Glomerular visceral epithelial cell (primary cell): ENCODE results near the gene ACBD6.

Experiments
- DNase-seq: peaks from one replicate; pipeline ENCODE4 v3.0.0-alpha.2; 2016; ENCODE audit errors: extremely low spot score

ACBD6 gene

DNA sequence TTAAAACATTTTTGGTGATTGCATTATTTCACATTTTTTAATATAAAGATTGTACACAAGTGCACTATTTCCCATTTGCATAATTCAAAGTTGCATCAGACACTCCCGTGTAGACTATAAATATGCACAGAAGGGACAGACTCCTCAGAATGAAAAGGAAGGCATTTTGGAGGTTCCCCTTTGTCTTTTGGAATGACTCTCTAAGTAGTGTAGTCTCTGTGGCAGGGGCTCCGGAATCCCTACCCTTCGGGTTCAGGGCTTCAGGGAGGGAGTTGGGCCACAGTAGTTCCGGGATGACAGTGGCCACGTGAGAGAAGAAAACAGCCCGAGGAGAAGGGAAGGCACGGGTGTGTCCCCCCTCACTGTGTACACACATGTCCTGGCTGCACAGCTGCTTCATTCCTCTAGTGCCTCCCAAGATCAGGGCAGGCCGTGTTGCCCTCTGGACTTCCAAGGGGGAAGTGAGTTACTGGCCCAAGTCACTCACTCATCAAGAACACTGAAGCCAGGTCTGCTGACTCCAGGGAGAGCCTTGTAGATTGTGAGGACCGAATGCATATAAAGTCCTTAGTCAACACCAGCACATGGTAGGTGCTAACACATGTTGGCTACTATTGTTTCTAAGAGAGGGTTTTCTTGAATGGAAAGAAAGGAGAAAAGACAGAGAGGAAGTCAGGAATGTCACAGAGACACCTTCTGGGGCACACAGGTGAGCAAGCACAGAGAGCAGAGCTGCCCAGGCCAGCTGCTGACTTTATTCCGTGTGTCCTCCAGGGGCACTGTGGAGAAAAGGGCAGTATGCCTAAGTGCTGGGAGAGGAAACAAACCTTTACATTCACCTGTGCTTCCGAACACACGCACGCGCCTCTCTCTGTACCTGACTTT, 232.5 kb downstream of the ACBD6 start:
- no peak for DNase-seq

DNA sequence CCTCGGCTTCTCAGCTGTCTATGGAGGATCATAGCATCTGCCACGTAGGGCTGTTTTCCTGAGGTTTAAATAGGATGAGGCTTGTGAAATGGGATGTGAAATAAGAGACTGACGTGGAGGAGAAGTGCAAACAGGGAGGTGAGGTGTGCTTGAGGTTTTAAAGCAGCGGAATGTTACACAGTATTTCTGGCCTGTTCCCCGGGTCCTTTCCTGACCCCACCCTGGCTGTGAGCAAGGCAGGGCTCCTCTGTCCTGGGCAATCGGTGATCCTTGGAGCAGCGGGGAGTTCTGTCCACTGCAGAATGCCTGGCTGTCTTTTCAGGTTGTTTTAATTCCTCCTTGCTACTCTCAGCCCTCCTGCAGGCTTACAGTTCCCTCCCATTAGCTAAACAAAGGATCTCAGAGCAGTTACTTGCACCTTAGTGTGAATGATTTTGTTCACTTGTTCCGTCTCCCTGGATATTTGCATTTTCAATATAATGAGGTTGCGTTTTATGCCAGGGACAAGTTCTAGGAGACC, 233.8 kb downstream of the ACBD6 start:
- no peak for DNase-seq

DNA sequence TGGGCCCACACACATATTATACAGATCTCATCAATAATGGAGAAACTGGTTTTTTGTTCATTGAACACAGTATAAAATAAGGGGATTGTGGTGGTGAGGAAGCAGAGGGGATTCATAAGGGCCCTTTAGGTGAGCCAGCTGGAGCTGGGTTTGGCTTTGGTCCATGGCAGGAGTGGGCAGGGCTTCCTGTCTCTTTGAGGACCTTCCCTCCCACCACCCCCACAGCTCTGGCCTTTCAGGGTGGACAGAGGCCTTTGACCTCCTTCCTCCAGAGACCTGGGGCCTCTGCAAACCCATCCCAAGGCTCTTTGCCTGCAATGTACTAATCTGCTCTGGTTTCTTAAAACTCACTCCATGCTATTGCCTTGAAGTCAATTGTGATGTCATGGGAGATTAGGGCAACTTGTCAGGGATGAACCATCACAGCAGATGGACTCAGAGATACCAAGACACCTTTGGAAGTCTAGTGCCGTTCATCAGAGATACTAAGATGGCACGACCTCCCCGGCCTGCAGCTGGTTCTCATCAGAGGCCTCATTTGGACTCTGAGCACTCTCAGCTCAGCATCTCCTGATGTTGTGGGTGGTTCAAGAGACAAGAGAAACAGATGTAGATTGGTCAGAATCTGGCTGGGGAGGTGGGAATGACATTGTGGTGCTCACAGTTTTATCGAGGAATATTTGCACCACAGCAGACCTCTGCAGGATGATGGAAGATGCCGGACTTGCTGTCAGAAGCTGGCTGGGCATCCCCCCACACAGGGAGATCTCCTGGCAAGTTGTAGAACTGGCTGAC, 234.4 kb downstream of the ACBD6 start:
- no peak for DNase-seq

DNA sequence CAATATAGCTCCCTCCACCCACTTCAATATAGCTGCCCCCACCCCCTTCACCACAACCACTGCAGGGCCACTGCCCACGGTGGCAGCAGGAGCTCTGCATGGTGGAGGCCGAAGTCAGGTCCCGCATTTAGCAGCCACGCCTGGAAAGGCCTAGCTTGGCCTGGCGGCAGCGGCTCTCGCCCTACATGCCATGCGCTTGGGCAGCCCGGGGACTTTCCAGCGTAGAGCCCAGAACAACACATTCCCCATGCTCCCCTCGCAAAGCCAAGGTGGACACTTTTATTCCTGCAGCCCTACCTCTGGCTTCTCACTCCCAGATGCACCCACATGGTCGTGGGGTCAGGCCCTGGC, 235.2 kb downstream of the ACBD6 start:
- DNase-seq, result no peak

DNA sequence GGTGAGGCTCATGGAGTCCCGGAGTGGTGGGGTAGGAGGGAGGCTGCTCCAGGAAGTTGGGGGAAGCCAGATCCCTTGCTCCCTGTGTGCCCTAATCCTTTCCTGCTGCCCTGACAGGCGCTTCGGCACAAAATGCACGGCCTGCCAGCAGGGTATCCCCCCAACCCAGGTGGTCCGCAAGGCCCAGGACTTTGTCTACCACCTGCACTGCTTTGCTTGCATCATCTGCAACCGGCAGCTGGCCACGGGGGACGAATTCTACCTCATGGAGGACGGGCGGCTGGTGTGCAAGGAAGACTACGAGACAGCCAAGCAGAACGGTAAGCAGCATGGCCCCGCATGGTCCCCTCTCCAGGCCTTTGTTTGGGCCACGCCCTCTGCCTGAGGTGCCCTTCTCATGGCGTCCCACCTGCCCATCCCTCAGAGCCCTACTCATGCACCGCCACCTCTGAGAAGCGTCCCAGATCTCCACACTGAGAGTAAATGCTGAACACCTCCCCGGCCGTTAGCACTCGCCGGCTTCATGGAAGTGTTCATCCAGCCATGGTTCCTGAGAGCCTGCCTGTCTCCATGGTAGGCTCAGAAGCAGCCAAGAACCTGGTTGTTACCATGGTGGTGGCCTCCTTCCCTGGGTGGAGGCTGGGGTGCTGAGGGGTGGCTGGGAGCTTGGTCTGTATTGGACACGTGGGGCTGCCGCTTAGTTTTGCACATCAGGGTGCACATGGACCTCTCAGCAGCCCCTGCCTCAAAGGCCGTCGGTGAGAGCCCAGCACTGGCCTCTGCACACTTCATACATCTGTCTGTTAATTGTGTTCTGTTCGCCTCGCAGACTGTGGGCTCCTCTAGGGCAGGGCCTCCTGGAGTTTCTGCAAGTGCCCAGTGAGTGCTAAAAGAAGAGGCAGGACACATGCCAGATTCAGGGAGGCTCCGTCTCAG, 235.8 kb downstream of the ACBD6 start:
- DNase-seq, result no peak

DNA sequence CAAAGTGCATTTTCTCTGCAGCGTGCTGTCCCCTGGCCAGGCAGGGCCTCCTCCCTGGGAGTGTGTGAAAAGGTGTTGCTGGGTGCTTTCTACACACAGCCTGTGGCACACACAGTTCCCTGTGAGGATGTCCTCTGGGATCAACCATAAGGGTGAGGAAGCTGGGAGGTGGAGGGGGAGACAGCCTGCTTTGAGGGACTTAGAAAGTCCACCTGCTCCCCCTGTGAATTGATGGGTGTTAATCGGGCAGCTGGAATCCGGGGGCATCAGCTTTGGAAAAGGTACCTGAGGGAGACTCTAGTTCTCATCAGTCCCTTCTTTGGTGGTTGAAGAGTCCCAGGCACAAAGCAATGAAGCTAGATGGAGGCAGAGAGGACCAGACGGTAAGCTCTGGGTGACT, 236.5 kb downstream of the ACBD6 start:
- DNase-seq, result no peak

DNA sequence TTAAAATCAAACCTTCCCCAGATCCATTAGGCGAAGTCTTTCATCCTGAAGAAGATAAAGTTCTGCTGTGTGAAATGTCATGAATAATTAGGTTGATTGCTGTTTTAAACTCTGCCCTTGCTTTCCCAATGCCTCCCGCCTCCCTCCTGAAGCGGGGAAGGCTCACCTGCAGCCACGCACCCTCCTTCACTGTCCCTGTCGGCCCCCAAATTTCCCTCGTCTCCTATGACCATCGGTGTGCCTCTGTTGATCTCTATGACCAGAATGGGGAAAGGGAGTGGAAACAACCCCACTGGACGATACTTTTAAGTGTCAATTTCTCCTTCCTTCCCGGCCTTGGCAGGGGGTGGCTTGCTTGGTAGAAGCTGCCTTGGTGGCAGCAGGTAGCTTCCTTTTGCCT, 237.2 kb downstream of the ACBD6 start:
- DNase-seq, result no peak

DNA sequence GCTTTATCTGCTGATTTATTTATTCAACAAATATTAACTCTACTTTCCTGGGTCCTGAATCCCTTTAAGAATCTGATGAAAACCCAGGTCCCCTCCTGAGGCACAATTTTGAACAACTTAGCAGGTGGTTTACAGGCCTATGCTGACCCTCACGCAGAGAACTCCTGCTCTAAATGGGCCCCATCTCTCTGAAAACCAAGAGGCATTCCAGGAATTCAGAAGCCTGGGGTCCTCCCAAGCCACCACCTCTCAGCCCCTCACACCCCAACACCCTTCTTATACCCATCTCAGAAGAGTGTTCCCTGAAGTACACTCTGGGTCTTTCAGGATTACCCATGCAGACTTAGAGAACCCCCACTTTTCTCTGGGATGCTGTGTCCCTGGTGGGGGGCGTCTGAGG, 237.8 kb downstream of the ACBD6 start:
- no peak for DNase-seq

DNA sequence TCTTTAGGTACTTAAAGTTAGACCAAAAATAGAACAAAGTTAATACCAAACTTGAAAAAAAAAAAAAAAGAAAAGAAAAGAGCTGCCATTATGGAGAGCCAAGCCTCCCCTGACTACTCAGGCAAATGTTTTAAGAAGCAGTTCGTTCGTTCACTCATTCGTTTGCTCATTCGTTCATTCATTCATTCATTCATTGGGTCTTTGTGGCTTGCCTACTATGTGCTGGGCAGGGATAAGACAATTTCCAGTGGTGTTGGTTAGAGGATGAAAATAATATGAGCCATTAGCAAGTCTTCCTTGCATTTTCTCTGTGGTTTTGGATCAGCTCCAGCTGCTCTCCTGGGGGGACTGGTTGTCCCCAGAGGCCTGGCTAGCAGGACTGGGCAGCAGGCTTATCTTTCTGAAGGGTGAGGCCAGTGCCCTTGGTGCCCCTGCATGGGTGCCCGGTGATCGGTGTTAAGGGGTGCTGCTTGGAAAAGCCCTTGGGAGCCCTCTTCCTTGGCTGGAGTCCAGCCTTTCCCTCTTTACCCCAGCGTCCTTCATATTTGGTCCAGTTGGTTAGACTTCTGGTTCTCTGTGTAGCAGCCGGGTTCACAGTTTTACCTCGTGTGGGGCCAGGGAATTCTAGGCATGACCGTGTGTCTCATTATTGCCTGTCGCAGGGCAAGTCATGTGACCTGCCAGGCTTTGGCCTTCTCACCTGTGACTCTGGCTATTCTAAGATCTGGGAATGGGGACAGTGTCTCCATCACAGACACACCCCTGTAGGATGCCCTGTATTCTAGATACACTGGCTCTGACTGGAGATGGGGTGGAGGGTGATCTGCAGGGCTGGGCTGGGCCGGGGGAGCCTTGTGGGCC, 239.5 kb downstream of the ACBD6 start:
- DNase-seq, result peak; percentile 71

DNA sequence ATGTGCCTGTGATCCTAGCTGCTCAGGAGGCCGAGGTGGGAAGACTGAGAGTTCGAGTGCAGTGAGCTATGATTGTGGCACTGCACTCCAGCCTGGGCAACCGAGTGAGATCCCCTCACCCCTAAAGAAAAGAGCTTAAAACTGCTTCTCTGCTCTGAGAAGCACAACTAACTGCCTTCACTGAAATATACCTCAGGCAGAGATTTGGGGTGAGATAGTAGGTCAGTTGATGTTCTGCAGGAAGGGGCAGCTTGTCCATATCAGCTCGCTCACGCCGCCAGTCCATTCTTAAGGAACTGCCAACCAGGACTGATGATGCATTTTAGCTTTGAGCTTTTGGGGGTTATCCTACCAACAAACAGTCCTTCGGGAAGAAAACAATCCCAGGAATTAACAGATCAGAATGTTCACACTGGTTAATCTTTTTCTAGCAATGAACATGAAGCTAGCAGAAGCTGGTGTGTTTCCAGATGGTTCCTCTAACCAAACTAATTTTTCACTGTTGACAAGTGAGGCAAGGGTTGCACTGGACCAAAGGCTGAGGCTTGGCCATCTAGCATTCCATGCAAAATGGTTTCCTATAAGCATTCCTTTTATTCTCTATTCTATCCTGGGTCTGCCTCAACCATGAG, 240.7 kb downstream of the ACBD6 start:
- no peak for DNase-seq

DNA sequence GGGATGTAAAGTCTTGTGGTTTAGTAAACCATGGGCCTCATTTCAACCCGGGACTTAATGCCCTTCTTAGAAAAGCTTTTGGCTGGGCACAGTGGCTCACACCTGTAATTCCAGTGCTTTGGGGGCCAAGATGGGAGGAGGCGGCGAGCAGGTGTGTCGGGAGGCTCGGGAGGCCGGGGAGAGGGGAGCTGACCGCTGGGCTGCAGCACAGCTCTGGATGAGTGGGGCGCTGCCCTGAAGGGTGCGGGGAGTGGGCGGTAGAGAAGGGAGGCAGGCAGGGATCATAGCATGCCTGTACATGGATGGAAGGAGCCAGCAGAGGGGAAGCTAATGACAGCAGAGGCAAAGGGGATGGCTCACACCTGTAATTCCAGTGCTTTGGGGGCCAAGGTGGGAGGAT, 241.3 kb downstream of the ACBD6 start:
- DNase-seq, result no peak

DNA sequence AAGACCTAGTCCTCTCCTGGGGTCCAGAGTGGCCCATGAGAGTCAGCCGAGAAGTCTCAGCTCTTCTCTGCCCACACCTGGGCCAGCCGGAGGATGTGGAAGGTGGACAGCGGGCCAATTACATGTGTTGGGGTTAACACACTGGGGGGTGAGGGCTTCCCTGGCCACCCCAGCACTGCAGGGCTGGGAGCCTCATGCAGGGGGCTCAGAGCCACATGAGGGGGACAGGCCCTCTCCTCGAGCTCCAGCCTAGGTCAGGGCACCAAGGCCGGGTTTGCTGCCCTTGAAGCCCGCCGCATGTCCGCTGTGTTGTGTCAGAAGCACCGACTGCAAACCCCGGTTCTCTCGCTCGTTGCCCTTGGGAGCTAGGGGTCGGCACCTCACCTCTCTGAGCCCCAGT, 241.8 kb downstream of the ACBD6 start:
- no peak for DNase-seq

DNA sequence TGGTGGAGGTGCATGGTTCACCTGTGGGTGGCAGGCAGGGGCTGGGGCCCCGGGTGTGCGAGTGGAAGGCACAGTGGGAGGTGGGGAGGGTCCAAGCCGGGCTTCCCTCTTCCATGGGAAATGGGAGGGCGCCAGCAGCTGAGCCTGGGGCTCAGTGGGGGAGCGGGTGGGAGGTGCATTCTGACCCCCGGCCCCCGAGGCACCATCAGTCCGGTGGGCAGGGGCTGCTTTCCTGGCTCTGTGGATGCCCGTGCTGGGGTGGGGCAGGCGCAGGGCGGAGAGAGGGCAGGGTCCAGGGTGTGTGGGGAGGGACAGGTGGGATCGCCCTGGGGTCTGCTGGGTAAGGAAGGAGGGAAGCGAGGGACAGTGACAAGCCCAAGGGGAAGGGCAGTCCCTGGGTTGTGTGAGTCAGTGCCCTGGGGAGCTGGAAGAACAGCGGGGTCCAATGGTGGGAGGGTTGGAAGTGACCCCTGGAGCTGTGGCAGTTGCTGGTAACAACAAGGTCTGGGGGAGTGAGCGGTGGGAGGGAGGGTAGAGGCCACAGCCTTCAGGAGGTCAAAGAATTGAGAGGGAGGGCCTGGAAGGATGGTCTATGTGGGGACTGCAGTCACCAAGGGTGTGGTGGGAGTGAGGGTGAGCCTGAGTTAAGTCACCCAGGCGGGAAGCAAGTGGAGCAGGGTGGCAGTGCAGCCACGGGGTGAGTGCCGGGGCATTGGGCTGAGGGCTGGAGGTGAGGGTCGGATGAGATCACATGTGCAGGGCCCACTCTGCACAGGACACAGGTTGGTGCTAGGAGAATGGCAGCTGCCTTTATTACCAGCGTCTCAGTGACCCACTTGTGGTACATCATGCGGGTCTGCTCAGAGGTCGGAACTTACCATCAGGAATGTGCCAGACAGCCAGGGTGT, 242.7 kb downstream of the ACBD6 start:
- no peak for DNase-seq

DNA sequence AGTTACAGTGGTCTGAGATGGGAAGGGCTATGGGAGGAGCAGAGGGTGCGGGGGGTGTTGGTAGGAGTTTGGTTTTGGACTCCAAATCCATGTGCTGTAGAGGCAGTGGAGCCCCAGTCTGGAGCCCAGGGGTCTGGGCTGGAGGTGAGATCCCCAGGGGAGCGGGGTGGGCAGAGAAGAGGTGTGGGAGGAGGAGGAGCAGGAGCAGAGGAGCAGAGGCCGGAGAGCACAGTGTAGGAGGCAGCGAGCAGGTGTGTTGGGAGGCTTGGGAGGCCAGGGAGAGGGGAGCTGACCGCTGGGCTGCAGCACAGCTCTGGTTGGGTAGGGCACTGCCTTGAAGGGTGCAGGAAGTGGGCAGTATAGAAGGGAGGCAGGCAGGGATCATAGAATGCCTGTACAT, 243.4 kb downstream of the ACBD6 start:
- no peak for DNase-seq

DNA sequence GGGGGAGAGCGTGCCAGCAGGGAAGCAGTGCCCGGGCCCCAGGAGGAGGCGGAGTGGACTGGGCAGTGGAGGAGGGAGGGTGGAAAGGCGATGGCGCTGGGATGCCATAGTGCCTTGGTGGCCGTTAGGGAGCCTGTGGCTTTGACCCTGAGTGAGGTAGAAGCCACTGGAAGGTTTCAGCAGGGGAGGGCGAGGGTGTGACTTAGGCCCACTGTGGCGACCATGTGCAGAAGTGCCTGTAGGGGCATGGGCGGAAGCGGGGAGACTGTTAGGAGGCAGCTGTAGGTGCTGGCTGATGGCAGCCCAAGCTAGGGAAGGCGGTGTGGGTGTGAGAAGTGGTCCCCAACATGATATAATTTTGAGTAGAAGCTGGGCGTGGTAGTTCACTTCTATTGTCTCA, 244.1 kb downstream of the ACBD6 start:
- DNase-seq, result no peak

DNA sequence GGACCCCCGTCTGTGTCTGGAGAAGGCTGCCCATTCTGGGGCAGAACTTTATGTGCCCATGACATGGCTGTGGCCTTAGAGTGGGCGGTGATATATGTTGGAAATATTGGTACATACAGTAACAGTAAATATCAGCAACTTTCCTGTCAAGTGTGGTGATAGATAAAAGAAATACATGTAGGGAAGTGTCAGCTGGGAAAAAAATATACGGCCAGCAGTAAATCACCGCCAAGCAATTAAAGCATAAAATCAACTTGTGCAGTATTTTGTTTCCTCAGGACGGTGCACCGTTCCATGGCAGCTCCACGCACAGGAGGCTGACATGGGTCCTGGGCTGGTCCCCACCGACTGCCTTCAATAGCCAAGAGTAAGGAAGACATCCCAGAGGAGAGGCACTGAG, 244.9 kb downstream of the ACBD6 start:
- no peak for DNase-seq

DNA sequence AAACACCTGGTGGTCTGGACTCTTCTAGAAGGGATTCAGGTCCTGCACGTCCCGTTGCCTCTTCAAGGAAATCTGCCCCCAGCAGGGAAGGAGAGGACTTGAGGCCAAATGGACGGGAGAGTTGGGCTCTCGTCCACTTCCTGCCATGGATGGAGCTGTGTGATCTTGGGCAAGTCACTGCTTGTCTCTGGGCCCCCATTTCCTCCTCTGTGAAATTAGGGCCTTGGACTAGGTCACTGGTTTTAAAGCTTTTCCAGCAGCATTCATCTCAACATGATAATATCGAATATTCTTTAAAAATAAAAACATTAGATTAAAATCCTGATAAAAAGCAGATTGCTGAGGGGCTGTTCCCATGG, 245.4 kb downstream of the ACBD6 start:
- no peak for DNase-seq

DNA sequence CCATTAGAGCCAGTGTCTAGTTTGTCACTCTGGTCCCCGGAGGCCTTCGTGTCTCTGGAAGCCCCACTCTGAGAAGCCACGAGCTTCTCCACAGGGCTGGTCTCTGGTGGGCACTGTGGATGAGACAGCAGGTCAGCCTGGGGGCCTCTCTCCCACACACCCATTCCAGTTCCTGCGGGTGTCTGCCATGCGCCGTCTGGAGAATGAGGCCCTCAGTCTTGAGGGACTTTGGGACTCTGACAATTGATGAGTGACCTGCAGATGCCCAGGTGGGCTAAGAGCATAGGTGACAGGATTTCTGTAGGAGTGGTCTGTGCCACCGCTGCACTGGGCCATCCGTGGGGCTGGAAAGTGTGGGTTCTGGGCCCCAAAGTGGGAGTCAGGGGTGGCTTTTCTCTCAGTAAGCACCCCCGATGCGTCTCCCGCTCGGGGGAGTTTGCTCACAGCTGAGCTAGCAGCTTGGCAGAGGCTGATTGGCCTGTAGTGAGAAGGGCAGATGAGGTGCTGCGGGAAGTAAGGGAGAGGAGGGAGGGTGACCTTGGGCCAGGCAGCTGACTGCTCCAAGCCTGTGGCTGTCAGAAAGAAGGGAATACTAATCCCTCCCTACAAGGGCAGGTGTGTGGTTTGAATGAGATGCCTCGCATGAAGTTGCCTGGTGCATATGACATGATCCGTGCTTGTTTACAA, 245.9 kb downstream of the ACBD6 start:
- DNase-seq, result no peak
